ENCODE data around the gene NRAS.

Gene NRAS

DNA sequence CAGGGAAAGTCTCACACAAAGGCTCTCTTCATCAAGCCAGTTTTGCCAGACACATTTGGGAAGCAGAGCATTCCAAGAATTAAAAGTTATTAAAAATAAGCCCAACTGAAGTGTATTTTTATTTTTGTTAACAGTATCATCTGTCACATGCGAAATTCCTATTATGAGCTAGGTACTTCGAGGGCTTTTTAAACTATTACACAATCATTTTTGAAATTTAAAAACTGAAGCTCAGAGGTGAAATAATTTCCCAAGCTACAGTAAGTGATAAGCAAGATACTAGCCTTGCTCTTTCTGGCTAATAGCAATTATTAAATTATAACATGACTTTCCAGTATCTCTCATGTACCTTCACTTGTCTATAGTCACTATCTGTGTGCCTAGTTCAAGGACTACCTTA, 12.0 kb upstream of the NRAS start:
- DNase-seq (ENCODE audit: low read depth in 2 of 2, low spot score in 1 of 2), result no peak

DNA sequence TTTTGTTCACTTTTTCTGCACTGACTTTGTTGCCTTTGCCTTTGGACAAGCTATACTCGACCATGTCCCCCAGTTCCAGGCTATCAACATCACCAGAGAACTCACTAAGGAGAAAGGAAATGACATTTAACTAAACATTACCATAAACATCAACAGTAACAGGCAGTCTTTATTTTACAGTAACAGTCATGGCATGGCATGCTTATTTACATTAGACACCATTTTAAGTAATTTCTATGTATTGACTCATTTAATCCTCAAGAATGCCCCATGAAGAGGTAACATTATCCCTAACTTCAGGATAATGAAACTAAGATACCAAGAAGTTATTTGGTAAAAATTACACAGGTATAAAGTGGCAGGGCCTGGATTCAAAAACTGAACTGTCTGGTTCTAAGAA, 8.7 kb upstream of the NRAS start:
- DNase-seq (ENCODE audit: low read depth in 2 of 2, low spot score in 1 of 2), result no peak

DNA sequence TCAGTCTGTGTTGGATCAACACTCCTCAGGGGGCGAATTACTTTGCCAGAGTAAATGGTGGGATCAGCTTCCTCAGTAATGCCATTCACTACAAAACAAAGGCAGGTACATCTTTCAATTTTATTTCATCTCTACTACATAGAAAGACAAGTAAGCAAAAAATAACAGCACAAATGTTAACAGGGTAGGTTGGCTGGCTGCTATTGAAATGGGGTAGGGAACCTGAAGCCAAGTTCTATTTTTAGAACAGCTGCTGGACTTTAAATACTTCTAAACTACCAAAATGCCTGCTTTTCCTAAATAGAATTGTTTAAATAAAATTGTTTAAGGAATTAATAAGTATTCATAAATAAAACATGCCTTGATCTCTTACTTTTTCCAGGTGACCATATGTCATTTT, 7.3 kb upstream of the NRAS start:
- no peak for DNase-seq (ENCODE audit: low read depth in 2 of 2, low spot score in 1 of 2)

DNA sequence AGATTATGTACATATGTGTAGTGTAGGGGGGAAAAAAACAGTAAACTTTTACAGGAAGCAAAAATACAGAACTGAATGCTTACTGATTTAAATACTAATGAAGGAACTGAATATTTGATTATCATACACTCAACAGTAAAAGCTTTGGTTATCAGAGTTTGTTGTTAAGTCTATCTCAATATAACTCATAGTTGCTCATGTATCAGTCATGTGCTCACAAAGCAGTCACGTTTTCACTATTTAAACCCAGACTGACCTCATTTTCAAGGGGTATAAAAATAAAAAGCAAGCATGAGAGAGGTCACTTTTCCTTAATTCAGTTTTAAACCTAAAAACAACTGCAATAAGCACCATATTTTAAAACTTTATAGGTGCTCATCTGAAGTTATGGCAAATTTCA, 6.9 kb upstream of the NRAS start:
- no peak for DNase-seq (ENCODE audit: low read depth in 2 of 2, low spot score in 1 of 2)

DNA sequence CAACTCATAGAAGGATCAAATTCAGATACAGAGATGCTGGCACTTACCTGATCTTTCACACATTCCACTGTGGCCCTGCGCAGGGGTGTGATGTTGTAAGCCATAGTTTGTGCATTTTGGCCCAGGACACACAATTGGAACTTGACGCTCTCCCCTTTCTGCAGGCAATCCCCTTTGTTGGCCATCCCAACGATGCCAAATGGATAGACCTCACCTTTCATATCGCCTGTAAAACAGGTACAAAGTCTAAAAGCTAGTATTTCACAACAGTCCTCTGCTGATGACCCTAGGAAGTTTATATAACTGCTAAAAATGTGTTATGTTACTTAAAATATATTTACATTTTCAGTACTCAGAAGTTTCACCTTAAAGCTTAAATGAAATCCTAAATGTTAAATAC, 3.9 kb upstream of the NRAS start:
- no peak for DNase-seq (ENCODE audit: low read depth in 2 of 2, low spot score in 1 of 2)

DNA sequence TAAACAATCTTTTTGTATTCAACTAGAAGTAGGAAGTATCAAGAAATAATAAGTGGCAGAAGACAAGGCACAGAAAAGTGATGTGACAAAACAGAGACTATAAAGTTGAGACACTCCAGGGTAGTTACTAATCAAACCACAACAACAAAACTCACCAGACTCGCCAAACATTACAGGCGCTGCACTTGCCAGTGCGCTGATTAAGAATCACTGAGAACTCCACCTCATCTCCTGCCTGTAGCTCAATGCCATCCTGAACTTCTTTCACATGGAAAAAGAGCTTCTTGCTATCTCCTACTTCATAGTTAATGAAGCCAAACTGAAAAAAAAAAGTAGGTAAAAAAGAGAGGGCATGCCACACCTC, 2.8 kb upstream of the NRAS start:
- DNase-seq (ENCODE audit: low read depth in 2 of 2, low spot score in 1 of 2), result no peak

DNA sequence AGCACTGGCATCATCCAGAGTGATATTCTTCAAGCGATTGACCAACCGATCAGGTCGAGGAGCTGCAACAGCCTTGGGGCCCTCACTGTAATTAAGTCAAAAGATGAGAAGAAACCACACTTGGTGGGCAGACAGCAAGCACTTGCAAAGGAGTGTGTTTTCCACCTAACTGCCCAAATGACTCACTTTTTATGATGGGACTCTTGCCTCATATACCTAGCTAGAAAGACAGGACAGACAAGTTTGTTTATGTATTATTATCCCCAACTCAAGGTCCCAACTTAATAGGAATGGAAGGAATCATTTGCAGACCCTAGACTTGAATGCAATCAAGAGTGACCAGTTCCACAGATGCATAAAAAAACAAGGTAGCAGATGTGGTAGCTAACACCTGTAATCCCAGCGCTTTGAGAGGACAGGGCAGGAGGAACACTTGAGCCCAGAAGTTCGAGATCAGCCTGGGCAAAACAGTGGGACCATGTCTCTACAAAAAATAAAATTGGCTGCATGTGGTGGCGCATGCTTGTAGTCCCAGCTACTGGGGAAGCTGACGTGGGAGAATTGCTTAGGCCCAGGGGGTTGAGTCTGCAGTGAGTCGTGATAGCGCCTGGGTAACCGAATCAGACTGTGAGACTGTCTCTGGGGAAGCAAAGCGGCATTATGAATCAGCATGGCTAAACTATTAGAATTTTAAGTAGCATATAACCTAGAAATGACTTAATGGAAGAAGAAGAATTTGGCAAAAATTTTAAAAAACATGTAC, 2.3 kb upstream of the NRAS start:
- DNase-seq (ENCODE audit: low read depth in 2 of 2, low spot score in 1 of 2), result no peak

DNA sequence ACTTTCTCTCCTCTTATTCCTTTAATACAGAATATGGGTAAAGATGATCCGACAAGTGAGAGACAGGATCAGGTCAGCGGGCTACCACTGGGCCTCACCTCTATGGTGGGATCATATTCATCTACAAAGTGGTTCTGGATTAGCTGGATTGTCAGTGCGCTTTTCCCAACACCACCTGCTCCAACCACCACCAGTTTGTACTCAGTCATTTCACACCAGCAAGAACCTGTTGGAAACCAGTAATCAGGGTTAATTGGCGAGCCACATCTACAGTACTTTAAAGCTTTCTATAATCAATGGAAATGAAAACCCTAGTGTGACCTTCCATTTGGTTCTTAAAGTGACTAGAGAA, 643 bp downstream of the NRAS start:
- no peak for DNase-seq (ENCODE audit: low read depth in 2 of 2, low spot score in 1 of 2)

DNA sequence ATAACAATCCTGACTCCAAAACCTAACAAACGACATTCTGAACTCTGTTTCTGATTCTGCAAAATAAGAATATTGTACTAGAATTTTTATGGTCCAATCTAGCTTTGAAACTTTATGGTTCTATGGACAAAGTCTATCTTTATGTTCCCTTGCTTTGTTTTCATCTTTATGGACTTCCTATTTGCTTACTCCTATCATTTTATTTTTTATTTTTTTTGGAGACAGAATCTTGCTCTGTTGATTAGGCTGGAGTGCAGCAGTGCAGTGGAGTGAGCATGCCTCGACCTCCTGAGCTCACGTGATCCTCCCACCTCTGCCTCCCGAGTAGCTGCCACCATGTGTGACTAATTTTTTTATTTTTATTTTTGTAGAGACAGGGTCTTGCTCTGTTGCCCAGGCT, 3.6 kb downstream of the NRAS start:
- DNase-seq (ENCODE audit: low read depth in 2 of 2, low spot score in 1 of 2), result no peak

DNA sequence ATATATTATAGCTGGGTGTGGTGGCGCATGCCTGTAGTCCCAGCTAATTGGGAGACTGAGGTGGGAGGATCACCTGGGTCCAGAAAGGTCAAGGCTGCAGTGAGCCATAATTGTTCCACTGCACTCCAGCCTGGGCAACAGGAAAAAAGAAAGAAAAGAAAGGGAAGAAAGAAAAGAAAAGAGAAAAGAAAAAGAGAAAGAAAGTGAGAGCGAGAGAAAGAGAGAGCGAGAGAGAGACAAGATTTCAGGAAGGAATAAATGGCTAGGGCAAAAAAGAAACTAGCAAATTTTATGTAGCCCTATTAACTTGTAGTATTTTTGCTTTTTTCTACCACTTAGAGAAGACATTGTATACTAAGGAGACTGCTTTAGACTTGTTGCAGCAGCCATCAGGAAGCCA, 6.2 kb downstream of the NRAS start:
- DNase-seq (ENCODE audit: low read depth in 2 of 2, low spot score in 1 of 2), result no peak

DNA sequence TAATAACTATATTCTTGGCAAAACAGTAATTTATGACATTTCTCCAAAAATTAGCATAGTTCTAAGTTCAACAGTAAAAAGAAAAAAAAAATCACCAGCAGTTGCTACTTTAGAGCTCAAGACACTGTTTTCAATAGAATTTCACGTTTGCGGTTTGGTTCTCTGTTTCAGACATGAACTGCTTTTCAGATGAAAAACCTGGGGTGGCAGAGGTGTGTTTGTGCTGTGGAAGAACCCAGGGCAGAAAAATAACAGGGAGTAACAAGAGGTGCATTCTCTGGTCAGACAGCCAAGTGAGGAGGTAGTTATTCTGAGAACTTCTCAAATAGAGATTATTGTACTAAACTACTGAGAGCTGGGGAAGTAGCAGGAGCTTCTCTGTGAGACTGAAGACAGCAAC, 9.0 kb downstream of the NRAS start:
- no peak for DNase-seq (ENCODE audit: low read depth in 2 of 2, low spot score in 1 of 2)

DNA sequence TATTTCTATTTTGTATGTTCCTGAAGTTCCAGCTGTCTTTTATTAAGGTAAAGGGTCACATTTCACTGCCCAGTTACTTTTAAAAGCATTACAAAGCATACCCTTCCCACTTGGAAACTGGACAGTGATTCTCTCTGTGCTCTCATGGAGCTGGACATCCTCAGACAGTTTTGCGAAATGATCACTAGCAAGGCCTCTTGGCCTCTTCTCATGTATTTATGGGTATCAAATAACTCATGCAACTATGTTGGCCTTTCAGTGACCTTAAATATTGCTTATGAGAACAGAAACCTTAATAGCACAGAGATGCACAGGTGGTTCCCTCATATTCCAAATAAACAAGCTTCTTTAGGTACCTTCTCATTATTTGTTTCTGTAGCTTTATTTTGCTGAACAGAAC, 13.3 kb downstream of the NRAS start:
- no peak for DNase-seq (ENCODE audit: low read depth in 2 of 2, low spot score in 1 of 2)

DNA sequence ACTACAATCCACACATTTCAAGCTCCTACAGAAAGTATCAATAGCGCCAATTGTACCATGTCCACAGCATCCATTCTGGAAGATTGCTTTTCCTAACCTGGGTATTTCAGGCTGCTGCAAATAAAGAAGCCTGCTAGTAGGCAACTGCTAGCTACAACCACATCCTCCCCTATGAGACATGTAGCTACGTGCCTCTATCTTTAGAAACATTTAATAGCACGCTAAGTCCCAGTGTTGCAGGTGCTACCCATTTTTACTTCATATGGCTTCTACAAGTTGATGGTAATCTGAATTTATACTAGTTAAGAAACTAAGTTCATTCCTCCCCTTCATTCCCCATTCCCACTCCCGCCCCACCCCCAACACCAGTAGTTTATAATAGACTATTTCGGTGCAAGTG, 13.8 kb downstream of the NRAS start:
- DNase-seq (ENCODE audit: low read depth in 2 of 2, low spot score in 1 of 2), result no peak

DNA sequence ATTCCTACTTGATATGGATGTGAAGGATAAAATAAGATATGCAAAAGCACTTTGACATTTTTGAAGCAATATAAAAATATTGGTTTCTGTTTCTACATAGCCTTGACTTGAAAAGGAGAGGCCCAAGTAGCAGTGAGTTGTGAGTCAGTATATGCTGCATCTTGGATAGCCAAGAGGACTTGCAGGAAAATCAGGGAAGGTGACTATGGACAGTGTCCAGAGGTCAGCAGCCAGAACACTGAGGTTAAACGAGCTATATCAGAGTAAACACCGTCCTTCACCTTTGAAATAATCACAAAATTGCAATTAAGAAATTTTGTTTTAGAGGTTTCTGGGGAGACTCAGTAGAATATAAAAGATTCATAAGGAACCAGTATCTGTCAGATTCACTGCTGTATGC, 14.6 kb downstream of the NRAS start:
- DNase-seq (ENCODE audit: low read depth in 2 of 2, low spot score in 1 of 2), result no peak

DNA sequence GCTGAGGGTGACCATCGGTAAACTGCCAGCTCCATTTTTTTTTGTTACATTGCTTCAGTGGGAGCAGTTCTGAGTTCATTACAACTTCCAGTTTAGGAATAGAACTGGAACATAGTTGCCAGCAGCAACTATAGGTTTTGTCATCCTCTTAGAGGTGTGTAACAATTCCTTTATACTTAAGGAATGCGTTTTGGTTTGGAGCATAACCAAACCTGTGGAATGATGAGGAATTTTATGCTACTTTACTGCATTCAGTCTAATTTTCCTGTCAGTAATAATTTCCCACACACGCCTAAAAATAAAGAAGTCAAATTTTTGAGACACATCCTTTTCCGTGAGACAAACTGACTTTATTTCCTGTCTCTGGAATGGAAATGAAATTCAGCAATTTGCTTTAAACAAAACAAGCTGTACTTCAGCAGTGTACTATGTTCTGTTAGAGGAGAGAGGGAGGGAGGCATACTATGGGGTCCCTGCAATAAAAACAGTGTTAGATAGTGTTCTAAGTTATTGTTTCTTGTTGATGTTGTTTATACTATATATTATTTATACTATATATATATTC, 16.5 kb downstream of the NRAS start:
- DNase-seq (ENCODE audit: low read depth in 2 of 2, low spot score in 1 of 2), result no peak

DNA sequence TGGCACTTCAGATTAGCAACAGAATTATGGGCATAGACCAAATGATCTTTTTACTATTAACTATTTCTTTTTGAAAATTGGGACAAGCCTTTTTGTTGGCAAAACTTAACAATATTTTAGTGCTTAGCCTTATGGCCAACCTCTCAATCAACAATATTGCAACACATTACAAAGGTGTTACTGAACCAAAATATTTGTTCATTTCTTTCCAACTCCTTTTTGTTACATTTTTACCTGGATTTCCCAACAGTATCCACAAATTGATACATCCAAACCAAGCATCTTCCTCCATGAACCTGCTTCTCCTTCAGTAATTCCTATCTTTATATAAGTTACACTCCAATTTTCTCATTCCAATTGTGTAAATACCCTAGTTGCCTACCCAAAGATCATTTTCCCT, 19.8 kb downstream of the NRAS start:
- DNase-seq (ENCODE audit: low read depth in 2 of 2, low spot score in 1 of 2), result no peak

DNA sequence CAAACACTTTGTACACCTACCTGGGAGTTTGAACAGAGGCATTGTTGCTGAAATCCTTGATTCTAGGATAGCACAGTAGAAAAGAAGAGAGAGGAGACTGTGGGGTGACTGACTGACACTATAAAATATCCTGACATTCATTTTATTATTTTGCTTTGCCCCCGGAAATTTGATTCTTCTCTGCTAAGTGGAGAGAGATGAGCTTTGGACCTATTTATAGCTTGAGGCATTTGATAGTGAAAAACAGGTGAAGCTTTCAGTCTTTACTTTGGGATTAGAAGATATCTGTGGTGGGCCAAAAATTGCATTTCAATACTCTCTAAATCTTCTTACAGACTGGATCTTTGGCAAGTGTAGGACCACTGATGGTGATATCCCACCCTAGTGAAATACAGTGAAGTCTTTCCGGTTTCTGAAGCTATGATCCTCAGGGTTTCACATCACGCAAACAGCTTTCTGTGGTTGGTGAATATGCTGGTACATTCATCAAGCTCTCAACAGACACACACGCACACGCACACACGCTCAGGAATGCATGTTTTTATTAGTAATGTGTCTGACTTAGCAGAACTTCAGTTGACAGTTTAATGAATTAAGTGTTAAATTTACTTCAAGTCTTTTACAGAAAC, 21.0 kb downstream of the NRAS start, which contains the start of gene AMPD1:
Gene AMPD1 (minus strand): TSS at position 117 of the 629 bp plus-strand sequence. CDS start 75 bp downstream, at position 42.
- DNase-seq (ENCODE audit: low read depth in 2 of 2, low spot score in 1 of 2), result no peak

DNA sequence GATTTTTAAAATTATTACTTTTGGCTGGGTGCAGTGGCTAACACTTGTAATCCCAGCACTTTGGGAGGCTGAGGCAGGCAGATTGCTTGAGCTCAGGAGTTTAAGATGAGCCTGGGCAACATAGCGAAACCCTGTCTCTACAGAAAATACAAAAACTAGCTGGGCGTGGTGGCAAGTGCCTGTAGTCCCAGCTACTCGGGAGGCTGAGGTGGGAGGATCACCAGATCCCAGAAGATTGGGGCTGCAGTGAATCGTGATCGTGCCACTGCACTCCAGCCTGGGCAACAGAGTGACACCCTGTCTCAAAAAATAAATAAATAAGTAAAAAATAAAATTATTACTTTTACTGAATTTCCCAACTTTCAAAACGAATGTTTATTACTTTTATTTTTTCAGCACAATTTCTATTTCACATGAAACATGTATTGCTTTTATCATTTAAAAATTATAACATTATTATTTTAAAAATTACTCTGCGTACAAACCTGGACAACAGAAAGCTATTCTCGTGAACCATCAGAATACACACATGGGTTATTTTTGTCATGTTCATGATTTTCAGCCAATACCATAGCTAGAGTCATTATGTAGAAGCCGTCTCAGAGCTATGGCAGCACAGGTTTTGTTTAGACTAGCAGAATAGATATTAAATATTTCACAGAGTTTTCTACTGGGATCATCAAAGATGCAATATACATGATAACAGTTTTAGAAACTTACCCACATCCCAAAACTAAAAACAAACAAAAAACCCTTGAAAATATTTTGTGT, 21.8 kb downstream of the NRAS start:
- DNase-seq (ENCODE audit: low read depth in 2 of 2, low spot score in 1 of 2), result no peak

DNA sequence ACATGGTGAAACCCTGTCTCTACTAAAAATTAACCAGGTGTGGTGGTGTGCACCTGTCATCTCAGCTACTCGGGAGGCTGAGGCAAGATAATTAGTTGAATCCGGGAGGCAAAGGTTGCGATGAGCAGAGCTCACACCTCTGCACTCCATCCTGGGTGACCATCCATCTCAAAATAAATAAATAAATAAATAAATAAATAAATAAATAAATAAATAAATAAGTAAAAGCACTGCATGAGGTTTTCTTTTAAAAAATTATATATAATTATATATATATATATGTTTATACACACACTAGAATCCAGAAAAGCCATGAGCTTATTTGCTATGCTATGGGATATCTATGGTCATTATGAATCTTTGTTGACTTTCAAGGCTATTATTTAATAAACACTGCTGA, 23.6 kb downstream of the NRAS start:
- DNase-seq (ENCODE audit: low read depth in 2 of 2, low spot score in 1 of 2), result no peak

DNA sequence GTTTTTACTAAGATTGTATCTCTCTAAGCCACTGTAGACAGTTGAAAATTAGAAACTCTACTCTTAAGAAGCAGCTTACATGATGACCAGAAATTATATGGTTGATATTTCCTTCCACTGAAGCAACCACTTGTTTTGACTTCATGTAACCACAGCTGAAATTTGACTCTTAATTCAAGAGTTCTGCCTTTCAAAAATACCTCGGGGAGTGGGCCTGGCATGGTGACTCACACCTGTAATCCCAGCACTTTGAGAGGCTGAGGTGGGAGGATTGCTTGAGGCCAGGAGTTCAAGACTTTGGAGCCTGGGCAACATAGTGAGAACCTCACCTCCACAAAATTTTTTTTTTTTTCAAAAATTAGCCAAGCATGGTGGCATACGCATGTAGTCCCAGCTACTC, 25.5 kb downstream of the NRAS start:
- DNase-seq (ENCODE audit: low read depth in 2 of 2, low spot score in 1 of 2), result no peak

DNA sequence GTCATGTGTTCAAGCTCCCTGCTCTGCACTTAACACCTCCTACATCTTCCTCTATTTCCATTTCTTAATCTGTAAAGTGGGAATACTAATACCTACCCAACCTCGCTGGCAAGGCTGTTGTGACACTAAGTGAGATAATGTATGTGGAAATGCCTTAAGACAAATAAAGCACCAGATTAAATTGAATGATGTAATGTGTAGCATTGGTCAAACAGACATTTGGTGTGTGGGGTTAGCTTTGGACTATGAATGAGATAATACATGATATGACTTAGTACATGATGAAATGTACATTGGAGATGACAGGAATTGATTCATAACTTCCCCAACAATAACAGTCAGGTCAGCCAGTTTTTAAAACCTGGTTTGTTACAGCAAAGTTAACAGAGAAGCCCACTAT, 26.4 kb downstream of the NRAS start:
- DNase-seq (ENCODE audit: low read depth in 2 of 2, low spot score in 1 of 2), result no peak

DNA sequence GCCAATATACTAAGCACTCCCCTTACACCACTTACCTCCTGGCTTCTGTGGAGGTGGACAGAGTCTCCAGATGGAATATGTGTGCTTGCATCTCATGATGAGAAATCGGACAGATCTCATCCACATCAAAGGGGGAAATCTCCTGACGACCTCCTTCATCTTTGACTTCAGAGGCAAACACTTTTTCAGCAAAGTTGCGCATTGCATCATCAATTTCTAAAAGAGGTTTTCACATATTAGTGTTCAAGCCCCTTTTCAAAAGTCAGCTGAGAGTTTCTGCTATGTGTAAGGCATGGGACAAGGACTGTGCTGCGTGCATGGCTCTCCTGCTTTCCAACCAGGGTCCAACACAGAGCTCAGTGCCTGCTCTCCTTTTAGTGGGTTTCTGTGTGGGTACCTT, 28.0 kb downstream of the NRAS start:
- DNase-seq (ENCODE audit: low read depth in 2 of 2, low spot score in 1 of 2), result no peak
